ENCODE measurements around the gene INPPL1.

Gene INPPL1

DNA sequence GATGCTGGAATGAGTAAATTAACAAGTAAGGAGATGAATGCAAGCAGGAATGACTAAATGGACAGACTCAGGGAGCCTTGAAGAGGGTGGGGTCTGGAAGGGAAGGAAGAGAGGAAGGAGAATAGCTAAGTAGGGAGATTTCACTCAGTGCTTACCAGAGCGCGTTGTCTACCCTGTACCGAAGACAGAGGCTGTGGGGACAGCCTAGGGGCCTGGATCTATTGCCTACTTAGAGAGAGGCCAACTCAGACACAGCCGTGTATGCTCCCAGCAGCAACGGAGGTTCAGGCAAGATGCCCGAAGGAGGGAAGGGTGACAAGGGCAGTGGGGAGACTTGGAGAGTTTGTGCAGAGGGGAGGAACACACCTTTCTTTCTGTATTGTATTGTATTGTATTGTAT is 7.9 kb upstream of the INPPL1 start, which contains the start of gene FOLR2:
TSS of gene FOLR2 (plus strand) at position 157 of the 400 bp plus-strand sequence. CDS start 1,791 bp downstream, outside the sequence.
- Histone ChIP-seq H3K27ac (ENCODE audit: low read length) (no peak within 1 kb of the TSS), H3K9ac (ENCODE audit: low read length) (no peak within 1 kb of the TSS), H3K4me3 (ENCODE audit: low read length) (no peak within 1 kb of the TSS), H3K27me3 (replicated peaks; ENCODE audit: insufficient read depth, low read length) (no peaks in the 10 kb centered on the region), H3K4me2 (ENCODE audit: low read depth, low read length) (no peak within 1 kb of the TSS), H2AFZ (ENCODE audit: low read length) (no peak within 1 kb of the TSS), H3K9me2 (replicated peaks; ENCODE audit: insufficient read depth, low read length) (no peaks in the 10 kb centered on the region), H3F3A (ENCODE audit: insufficient read depth, low read length) (no peaks in the 10 kb centered on the region), H4K20me1 (ENCODE audit: insufficient read depth, low read length) (no peaks in the 10 kb centered on the region), H3K79me2 (ENCODE audit: low read length) (no peaks in the 10 kb centered on the region), H3K36me3 (replicated peaks; ENCODE audit: insufficient read depth, low read length) (no peaks in the 10 kb centered on the region), H3K9me3 (replicated peaks; ENCODE audit: insufficient read depth, low read length) (no peaks in the 10 kb centered on the region), H3K4me1 (ENCODE audit: low read length) (0 out of 2 replicates have a peak, but pooled peaks cover 8% of the 10 kb centered on the region)
- TF ChIP-seq EZH2 (optimal IDR thresholded peaks at IDR 0.05; ENCODE audit: low read depth, low read length), result no peak
- TF ChIP-seq, protein P1, sequence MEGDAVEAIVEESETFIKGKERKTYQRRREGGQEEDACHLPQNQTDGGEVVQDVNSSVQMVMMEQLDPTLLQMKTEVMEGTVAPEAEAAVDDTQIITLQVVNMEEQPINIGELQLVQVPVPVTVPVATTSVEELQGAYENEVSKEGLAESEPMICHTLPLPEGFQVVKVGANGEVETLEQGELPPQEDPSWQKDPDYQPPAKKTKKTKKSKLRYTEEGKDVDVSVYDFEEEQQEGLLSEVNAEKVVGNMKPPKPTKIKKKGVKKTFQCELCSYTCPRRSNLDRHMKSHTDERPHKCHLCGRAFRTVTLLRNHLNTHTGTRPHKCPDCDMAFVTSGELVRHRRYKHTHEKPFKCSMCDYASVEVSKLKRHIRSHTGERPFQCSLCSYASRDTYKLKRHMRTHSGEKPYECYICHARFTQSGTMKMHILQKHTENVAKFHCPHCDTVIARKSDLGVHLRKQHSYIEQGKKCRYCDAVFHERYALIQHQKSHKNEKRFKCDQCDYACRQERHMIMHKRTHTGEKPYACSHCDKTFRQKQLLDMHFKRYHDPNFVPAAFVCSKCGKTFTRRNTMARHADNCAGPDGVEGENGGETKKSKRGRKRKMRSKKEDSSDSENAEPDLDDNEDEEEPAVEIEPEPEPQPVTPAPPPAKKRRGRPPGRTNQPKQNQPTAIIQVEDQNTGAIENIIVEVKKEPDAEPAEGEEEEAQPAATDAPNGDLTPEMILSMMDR (IDR thresholded peaks at IDR 0.05; ENCODE audit: low read length), result no peak
- no peak for TF ChIP-seq EZH2phosphoT487 (IDR thresholded peaks at IDR 0.05; ENCODE audit: low read length)
- DNase-seq, result no peak

DNA sequence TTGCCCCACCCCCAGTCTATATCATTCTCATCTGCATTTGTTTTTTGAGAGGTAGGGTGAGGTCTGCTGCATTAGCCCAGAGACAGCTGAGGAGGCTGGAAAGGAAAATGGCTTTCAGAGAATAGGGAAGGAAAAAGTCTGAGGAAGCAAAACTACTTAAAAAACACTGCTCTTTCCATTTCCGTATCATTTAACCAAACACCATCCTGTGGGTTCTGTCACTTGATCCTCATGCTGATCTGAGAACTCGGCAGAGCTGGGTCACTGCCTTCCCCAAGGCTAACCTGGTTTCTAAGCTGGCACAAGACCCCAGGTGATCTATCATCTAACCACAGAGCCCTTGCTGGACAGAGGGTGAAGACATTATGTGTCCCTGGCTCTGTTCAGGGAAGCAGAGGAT is 6.7 kb upstream of the INPPL1 start:
- Histone ChIP-seq H3K4me3 (ENCODE audit: low read length) (no peak overlapping the region), H3K4me2 (ENCODE audit: low read depth, low read length) (no peak overlapping the region), H3K27ac (ENCODE audit: low read length) (no peak overlapping the region), H3K9me3 (replicated peaks; ENCODE audit: insufficient read depth, low read length) (no peaks in the 10 kb centered on the region), H3K9me2 (replicated peaks; ENCODE audit: insufficient read depth, low read length) (no peaks in the 10 kb centered on the region), H3K9ac (ENCODE audit: low read length) (no peak overlapping the region), H3K36me3 (replicated peaks; ENCODE audit: insufficient read depth, low read length) (no peaks in the 10 kb centered on the region), H3K4me1 (ENCODE audit: low read length) (peaks cover 16% of the 10 kb centered on the region), H3K79me2 (ENCODE audit: low read length) (no peaks in the 10 kb centered on the region), H3F3A (ENCODE audit: insufficient read depth, low read length) (no peaks in the 10 kb centered on the region), H4K20me1 (ENCODE audit: insufficient read depth, low read length) (no peaks in the 10 kb centered on the region), H2AFZ (ENCODE audit: low read length) (no peak overlapping the region), H3K27me3 (replicated peaks; ENCODE audit: insufficient read depth, low read length) (no peaks in the 10 kb centered on the region)
- DNase-seq, result no peak
- no peak for TF ChIP-seq EZH2phosphoT487 (IDR thresholded peaks at IDR 0.05; ENCODE audit: low read length)
- no peak for TF ChIP-seq EZH2 (optimal IDR thresholded peaks at IDR 0.05; ENCODE audit: low read depth, low read length)
- TF ChIP-seq, protein P1 (IDR thresholded peaks at IDR 0.05; ENCODE audit: low read length), result no peak

DNA sequence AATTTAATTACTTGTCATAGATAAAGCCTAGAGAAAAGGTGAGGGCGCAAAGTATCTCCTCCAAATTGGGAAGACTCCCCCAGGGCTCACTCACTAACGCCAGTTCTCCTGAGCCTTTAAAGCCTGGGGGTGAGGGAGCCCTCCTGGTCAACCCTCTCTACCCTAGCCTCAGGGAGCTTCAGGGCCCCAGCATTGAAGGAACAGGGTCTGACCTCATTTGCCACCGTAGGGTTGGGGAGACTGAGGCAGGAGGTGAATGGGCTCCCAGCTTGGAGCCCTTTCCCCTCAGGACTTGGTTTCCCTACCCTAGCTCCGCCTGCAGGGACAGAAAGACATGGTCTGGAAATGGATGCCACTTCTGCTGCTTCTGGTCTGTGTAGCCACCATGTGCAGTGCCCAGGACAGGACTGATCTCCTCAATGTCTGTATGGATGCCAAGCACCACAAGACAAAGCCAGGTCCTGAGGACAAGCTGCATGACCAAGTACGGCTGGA is 6.3 kb upstream of the INPPL1 start:
- Histone ChIP-seq H3K9me2 (replicated peaks; ENCODE audit: insufficient read depth, low read length) (no peaks in the 10 kb centered on the region), H3K9me3 (replicated peaks; ENCODE audit: insufficient read depth, low read length) (no peaks in the 10 kb centered on the region), H3K27ac (ENCODE audit: low read length) (no peak overlapping the region), H3K4me1 (ENCODE audit: low read length) (peaks cover 16% of the 10 kb centered on the region), H3K36me3 (replicated peaks; ENCODE audit: insufficient read depth, low read length) (no peaks in the 10 kb centered on the region), H3F3A (ENCODE audit: insufficient read depth, low read length) (peaks cover 1% of the 10 kb centered on the region; the same call in 1 of the 2 replicates), H3K4me3 (ENCODE audit: low read length) (no peak overlapping the region), H3K9ac (ENCODE audit: low read length) (no peak overlapping the region), H4K20me1 (ENCODE audit: insufficient read depth, low read length) (no peaks in the 10 kb centered on the region), H3K4me2 (ENCODE audit: low read depth, low read length) (no peak overlapping the region), H3K79me2 (ENCODE audit: low read length) (no peaks in the 10 kb centered on the region), H3K27me3 (replicated peaks; ENCODE audit: insufficient read depth, low read length) (no peaks in the 10 kb centered on the region), H2AFZ (ENCODE audit: low read length) (no peak overlapping the region)
- TF ChIP-seq, protein P1 (IDR thresholded peaks at IDR 0.05; ENCODE audit: low read length), result no peak
- TF ChIP-seq EZH2 (optimal IDR thresholded peaks at IDR 0.05; ENCODE audit: low read depth, low read length) (no peak), EZH2phosphoT487 (IDR thresholded peaks at IDR 0.05; ENCODE audit: low read length) (no peak)
- DNase-seq, result no peak

All from MM.1S (cell line).